GM23338 (cell line): ENCODE data around the gene NKAIN2. TPM values are rescaled to one million over a fixed set of nuclear protein-coding genes. Genes with fewer than 3 reads are reported as not detected.

Experiments used
- ATAC-seq: fragments of 200-7000 bp; cut with Tn5 transposase; 3 replicates; pipeline ENCODE4 v1.9.1; 2020
- DNase-seq: peaks from one replicate; pipeline ENCODE4 v3.0.0-alpha.2; 2015; ENCODE audit warnings: low spot score
- H2AFZ ChIP-seq: fragments of 200-600 bp; sonication (generic); 2 replicates; pipeline ENCODE4 v1.8.0; 2016; ENCODE audit warnings: antibody characterized with exemption, mild to moderate bottlenecking, moderate library complexity
- H3F3A ChIP-seq: fragments of 200-600 bp; sonication (generic); replicated peaks from 2 replicates; pipeline ENCODE4 v1.8.0; 2017; ENCODE audit warnings: antibody characterized with exemption, mixed run types, low read depth
- H3K27ac ChIP-seq: fragments of 200-600 bp; sonication (generic); 2 replicates; pipeline ENCODE4 v1.6.1; 2016; ENCODE audit warnings: low read depth
- H3K27me3 ChIP-seq: fragments of 200-600 bp; sonication (generic); 2 replicates; pipeline ENCODE4 v1.8.0; 2016; ENCODE audit warnings: mild to moderate bottlenecking, mixed run types, moderate library complexity; ENCODE audit not compliant: insufficient read depth
- H3K36me3 ChIP-seq: fragments of 200-600 bp; sonication (generic); 2 replicates; pipeline ENCODE4 v1.8.0; 2016; ENCODE audit warnings: mild to moderate bottlenecking; ENCODE audit not compliant: insufficient read depth
- H3K4me1 ChIP-seq: fragments of 200-600 bp; sonication (generic); 2 replicates; pipeline ENCODE4 v1.8.0; 2016; ENCODE audit warnings: mild to moderate bottlenecking, moderate library complexity; ENCODE audit not compliant: insufficient read depth
- H3K4me2 ChIP-seq: fragments of 200-600 bp; sonication (generic); 2 replicates; pipeline ENCODE4 v1.7.1; 2017; ENCODE audit warnings: mixed run types
- H3K4me3 ChIP-seq: fragments of 200-600 bp; sonication (generic); 2 replicates; pipeline ENCODE4 v1.6.1; 2016; ENCODE audit warnings: mixed run types
- H3K79me2 ChIP-seq: fragments of 200-600 bp; sonication (generic); replicated peaks from 2 replicates; pipeline ENCODE4 v1.8.0; 2017; ENCODE audit warnings: mild to moderate bottlenecking; ENCODE audit not compliant: insufficient read depth
- H3K9me2 ChIP-seq: fragments of 200-600 bp; sonication (generic); 2 replicates; pipeline ENCODE4 v1.8.0; 2017; ENCODE audit not compliant: insufficient read depth
- H4K20me1 ChIP-seq: fragments of 200-600 bp; sonication (generic); replicated peaks from 2 replicates; pipeline ENCODE4 v1.8.0; 2017; ENCODE audit warnings: mild to moderate bottlenecking; ENCODE audit not compliant: insufficient read depth
- H3K27ac Mint-ChIP-seq: 2 replicates; pipeline ENCODE4 v1.8.0; 2020; ENCODE audit warnings: inconsistent platforms, mild to moderate bottlenecking, moderate library complexity, mixed read lengths
- H3K27me3 Mint-ChIP-seq: 3 replicates; pipeline ENCODE4 v1.8.0; 2022; ENCODE audit warnings: low read depth, mild to moderate bottlenecking, moderate library complexity, mixed read lengths, inconsistent platforms; ENCODE audit not compliant: insufficient read depth, poor library complexity
- H3K36me3 Mint-ChIP-seq: 3 replicates; pipeline ENCODE4 v1.8.0; 2021; ENCODE audit warnings: low read depth, mild to moderate bottlenecking, inconsistent platforms, moderate library complexity, mixed read lengths
- H3K4me1 Mint-ChIP-seq: 3 replicates; pipeline ENCODE4 v1.8.0; 2020; ENCODE audit warnings: mild to moderate bottlenecking, inconsistent platforms, mixed read lengths
- H3K4me3 Mint-ChIP-seq: 3 replicates; pipeline ENCODE4 v1.8.0; 2021; ENCODE audit warnings: moderate library complexity, mild to moderate bottlenecking, inconsistent platforms, mixed read lengths
- H3K9me3 Mint-ChIP-seq: 3 replicates; pipeline ENCODE4 v1.8.0; 2020; ENCODE audit warnings: moderate library complexity, mild to moderate bottlenecking, inconsistent platforms, mixed read lengths
- CREB1 ChIP-seq: fragments of 250-450 bp; sonication (Bioruptor Pico); IDR thresholded peaks from 2 replicates; pipeline ENCODE4 v1.5.0; 2020; ENCODE audit warnings: low read depth, mild to moderate bottlenecking, moderate library complexity
- CTCF ChIP-seq, 2 experiments: fragments of 200-600 bp in 1 of 2; sonication (generic) in 1 of 2; conservative IDR thresholded peaks; 2 replicates each; pipeline versions ENCODE4 v1.5.1 to v1.6.1; 2016 to 2017; ENCODE audit warnings: antibody characterized with exemption in 2 of 2, low read depth in 2 of 2, mild to moderate bottlenecking in 2 of 2, moderate library complexity in 1 of 2
- ETS1 ChIP-seq: IDR thresholded peaks from 2 replicates; pipeline ENCODE4 v1.6.1; 2016; ENCODE audit warnings: antibody characterized with exemption
- EZH2 ChIP-seq: fragments of 200-600 bp; sonication (generic); IDR thresholded peaks from one replicate; pipeline ENCODE4 v1.8.0; 2017; ENCODE audit warnings: antibody characterized with exemption, mild to moderate bottlenecking, low read depth; ENCODE audit not compliant: unreplicated experiment
- EZH2phosphoT487 ChIP-seq: fragments of 200-600 bp; sonication (generic); IDR thresholded peaks from one replicate; pipeline ENCODE4 v1.8.1; 2018; ENCODE audit warnings: antibody characterized with exemption; ENCODE audit not compliant: unreplicated experiment
- JUNB ChIP-seq: IDR thresholded peaks from one replicate; pipeline ENCODE4 v1.6.1; 2016; ENCODE audit warnings: antibody characterized with exemption; ENCODE audit not compliant: unreplicated experiment
- POLR2AphosphoS5 ChIP-seq: IDR thresholded peaks from 2 replicates; pipeline ENCODE4 v1.6.1; 2016; ENCODE audit warnings: antibody characterized with exemption, low read depth
- REST ChIP-seq: IDR thresholded peaks from one replicate; pipeline ENCODE4 v1.6.1; 2018; ENCODE audit warnings: antibody characterized with exemption; ENCODE audit not compliant: unreplicated experiment
- ZNF114 ChIP-seq: fragments of 250-450 bp; sonication (Bioruptor Pico); IDR thresholded peaks from 2 replicates; pipeline ENCODE4 v1.5.0; 2020; ENCODE audit warnings: mild to moderate bottlenecking, moderate library complexity
- ZNF462 ChIP-seq: fragments of 250-450 bp; sonication (Bioruptor Pico); IDR thresholded peaks from 2 replicates; pipeline ENCODE4 v1.5.0; 2020; ENCODE audit warnings: mild to moderate bottlenecking, moderate library complexity
- polyA plus RNA-seq: library from polyadenylated mRNA; unstranded; fragments of >200 nt; fragmentation: Nextera tagmentation; extraction: Ambion mirVana; gene quantifications from 2 replicates; pipeline ENCODE4 v1.2.1, GENCODE V29; 2016
- total RNA-seq: library from RNA; depleted of rRNA; stranded (reverse); fragments of >200 nt; shearing (Covaris generic); gene quantifications from 2 replicates; pipeline ENCODE4 v1.2.3, GENCODE V29; 2014

The NKAIN2 gene
- total and polyA plus RNA-seq, 2 experiments from 2014 or later, result 0.39 to 1.1 TPM

- H3K4me1 ChIP-seq, result no peaks in the 10 kb centered on the region
- H3K9me2 ChIP-seq, result no peaks in the 10 kb centered on the region
- no peaks in the 10 kb centered on the region for H3F3A ChIP-seq
- no peaks in the 10 kb centered on the region for H3K4me1 Mint-ChIP-seq
- no peaks in the 10 kb centered on the region for H3K9me3 Mint-ChIP-seq
- H3K4me2 ChIP-seq, result no peak overlapping the region
- no peaks in the 10 kb centered on the region for H3K36me3 ChIP-seq
- H2AFZ ChIP-seq, result no peak overlapping the region
- no peak overlapping the region for H3K4me3 ChIP-seq
- no peaks in the 10 kb centered on the region for H4K20me1 ChIP-seq
- H3K27me3 ChIP-seq, result no peaks in the 10 kb centered on the region
- H3K36me3 Mint-ChIP-seq, result no peaks in the 10 kb centered on the region
- no peaks in the 10 kb centered on the region for H3K27me3 Mint-ChIP-seq
- H3K4me3 Mint-ChIP-seq, result no peak overlapping the region
- no peaks in the 10 kb centered on the region for H3K79me2 ChIP-seq
- ATAC-seq (no peak), DNase-seq (no peak)
- TF ChIP-seq EZH2 (no peak), EZH2phosphoT487 (no peak), JUNB (no peak), ZNF114 (CRISPR knock-in tag) (no peak), CTCF (conservative IDR thresholded peaks at IDR 0.05; ENCODE audit: low read depth in 2 of 2) (no peak), POLR2AphosphoS5 (no peak), REST (no peak), CREB1 (CRISPR knock-in tag) (no peak), ZNF462 (no peak), ETS1 (no peak)
- no peak overlapping the region for H3K27ac Mint-ChIP-seq
- no peak overlapping the region for H3K27ac ChIP-seq
These were observed 977.0 kb downstream of the NKAIN2 start for GRCh38 chr6:124780623-124781022.
